HuH-7.5 (cell line): ENCODE results near the gene ENG.
"Not testable (repeated sequence)": the region's sequence is repeated elsewhere in the genome, so short reads cannot be mapped to it uniquely, and the experiment has no call there.

Experiments used
- DNase-seq: peaks from one replicate; pipeline ENCODE4 v3.0.0; 2011; ENCODE audit warnings: low spot score

The ENG gene

DNA sequence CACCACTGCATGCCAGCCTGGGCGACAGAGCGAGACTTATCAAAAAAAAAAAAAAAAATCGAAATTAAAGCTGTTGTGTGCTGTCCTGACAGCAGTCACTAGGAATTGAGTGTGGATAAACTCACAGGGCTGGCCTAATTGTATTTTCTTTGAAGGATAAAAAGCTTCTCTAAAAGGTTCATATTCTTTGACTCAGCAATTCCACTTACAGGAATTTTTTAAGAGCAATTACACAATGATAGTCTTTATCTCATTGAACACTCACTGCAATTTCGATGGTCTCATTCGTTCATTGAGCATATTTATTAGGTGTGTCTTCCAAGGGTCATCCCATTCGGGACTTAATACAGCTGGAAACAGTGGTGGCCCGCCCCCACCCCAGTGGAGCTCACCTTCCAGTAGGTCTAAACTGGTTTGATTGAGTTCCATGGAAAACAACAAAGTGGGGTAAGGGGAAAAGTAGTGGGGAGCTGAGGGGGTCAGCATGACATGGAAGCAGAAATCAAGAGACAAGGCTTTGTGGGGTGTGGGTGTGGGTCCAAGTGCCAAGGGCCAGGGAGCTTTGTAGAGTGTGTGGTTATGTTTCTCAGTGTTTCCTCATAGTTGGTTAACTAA lies 61.9 kb downstream of the ENG start:
- DNase-seq, result no peak

DNA sequence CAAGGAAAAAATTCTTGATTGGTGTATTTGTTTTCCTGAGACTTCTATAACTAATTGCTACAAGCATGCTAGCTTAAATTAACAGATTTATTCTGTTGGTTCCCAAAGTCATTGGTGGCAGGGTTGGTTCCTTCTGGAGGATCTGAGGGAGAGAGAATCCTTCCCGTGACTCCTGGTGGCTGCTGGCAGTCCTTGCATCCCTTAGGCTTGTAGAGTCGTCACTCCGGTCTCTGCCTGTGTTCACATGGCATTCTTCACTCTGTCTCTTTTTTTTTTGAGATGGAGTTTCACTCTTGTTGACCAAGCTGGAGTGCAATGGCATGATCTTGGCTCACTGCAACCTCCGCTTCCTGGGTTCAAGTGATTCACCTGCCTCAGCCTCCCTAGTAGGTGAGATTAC lies 63.4 kb downstream of the ENG start:
- DNase-seq, result no peak

DNA sequence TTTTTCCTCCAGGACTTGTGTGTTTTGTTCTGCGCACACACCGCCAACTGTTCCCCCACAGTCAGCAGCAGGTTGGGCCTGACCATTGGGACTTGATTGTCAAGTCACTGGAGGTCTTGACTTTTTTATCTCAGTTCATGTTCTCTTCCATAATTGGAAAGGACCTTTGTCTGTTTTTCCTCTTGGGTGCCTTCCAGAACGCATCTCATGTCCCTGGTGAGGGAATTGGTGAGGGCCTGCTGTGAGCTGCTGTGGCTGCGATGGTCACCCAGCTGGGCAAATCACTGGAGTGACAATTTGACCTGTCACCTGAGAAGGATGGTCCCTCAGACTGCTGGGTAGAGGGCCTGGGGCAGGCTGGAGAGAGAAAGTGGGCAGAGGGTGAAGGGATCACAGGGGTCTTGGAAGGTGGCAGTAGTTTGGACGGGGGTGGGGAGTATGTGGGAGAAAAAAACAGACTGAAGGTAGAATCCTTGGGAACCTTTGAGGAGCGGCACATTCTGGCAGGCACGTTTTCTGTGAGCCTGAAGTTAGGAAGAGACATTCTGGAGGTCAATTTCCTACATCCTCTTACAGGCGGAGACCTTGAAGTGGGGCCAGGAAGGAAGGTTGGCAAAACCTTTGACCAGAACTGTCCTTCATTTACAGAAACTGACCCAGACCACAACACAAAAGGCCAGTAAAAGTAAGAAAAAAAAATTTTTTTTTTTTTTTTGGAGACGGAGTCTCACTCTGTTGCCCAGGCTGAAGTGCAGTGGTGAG lies 64.2 kb downstream of the ENG start:
- DNase-seq, result no peak

DNA sequence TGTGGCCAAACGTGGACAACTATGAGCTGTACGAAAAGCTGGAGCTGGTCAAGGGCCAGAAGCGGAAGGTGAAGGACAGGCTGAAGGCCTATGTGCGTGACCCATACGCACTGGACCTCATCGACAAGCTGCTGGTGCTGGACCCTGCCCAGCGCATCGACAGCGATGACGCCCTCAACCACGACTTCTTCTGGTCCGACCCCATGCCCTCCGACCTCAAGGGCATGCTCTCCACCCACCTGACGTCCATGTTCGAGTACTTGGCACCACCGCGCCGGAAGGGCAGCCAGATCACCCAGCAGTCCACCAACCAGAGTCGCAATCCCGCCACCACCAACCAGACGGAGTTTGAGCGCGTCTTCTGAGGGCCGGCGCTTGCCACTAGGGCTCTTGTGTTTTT lies 65.3 kb downstream of the ENG start:
- no peak for DNase-seq

DNA sequence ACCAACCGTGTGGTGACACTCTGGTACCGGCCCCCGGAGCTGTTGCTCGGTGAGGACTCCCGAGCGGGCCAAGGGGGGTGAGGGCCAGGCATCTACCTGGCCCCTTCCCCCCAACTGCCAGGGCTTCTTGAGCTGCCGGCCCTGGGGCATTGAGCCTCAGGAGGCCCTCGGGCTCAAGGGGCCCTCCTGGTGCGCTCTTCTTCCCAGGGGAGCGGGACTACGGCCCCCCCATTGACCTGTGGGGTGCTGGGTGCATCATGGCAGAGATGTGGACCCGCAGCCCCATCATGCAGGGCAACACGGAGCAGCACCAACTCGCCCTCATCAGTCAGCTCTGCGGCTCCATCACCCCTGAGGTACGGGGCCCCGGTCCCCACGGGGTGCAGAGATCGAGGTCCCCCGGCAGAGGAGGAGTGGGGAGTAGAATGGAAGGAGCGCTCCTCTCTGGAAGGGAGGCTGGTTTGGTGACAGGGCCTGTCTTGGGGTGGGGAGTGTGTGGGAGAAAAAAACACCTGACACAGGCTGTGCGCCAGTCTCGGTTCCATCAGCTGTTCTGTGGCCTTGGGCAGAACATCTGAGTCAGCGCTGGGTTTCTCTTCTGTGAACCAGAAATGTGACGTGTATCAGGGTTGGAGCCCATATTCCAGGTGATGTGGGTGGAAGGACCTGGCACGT lies 66.0 kb downstream of the ENG start:
- DNase-seq, result no peak

DNA sequence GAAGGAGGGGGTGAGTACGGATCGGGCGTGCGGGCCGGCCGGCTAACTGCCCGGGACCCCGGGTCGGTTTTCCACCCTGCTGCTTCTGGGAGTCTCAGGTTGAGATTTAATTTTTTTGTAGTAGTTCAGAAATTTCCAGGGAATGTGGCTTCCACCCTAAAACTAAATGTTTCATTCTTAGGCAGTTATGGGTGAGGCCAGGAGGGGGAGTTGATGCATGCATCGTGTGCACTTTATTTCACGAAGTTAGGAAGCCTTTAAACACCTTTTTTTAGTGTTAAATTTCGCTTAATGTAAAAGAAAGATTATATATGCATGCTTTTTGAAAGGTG lies 67.7 kb downstream of the ENG start:
- DNase-seq, result no peak

DNA sequence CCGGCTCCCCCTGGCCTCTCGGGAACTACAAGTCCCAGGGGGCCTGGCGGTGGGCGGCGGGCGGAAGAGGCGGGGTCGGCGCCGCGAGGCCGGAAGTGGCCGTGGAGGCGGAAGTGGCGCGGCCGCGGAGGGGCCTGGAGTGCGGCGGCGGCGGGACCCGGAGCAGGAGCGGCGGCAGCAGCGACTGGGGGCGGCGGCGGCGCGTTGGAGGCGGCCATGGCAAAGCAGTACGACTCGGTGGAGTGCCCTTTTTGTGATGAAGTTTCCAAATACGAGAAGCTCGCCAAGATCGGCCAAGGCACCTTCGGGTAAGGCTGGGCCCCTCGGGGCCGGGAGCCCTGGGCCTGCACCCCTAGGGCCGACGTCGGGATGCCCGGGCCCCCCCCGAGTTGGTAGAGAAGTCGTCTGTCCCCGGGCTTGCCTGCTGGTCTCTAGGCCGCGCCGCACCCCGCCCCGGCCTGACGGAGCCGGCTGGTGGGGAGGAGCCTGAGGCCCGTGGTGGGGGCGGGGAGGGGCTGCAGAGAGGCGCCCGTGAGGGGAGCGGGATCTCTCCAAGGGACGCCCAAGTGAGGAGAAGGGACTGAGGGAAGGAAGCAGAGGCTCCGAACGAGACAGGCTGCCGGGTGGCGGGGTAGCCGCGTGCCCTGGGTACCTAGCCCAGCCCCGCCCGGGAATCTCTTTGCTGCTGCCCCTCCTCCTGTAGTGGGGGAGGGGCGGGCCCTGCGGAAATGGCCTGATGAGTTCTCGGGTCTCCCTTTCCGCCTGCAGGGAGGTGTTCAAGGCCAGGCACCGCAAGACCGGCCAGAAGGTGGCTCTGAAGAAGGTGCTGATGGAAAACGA lies 68.3 kb downstream of the ENG start, which contains the start of gene CDK9:
TSS of gene CDK9 (plus strand) at position 102 of the 840 bp plus-strand sequence. CDS start at position 217, 115 bp downstream.
- DNase-seq, result peak; percentile 92

DNA sequence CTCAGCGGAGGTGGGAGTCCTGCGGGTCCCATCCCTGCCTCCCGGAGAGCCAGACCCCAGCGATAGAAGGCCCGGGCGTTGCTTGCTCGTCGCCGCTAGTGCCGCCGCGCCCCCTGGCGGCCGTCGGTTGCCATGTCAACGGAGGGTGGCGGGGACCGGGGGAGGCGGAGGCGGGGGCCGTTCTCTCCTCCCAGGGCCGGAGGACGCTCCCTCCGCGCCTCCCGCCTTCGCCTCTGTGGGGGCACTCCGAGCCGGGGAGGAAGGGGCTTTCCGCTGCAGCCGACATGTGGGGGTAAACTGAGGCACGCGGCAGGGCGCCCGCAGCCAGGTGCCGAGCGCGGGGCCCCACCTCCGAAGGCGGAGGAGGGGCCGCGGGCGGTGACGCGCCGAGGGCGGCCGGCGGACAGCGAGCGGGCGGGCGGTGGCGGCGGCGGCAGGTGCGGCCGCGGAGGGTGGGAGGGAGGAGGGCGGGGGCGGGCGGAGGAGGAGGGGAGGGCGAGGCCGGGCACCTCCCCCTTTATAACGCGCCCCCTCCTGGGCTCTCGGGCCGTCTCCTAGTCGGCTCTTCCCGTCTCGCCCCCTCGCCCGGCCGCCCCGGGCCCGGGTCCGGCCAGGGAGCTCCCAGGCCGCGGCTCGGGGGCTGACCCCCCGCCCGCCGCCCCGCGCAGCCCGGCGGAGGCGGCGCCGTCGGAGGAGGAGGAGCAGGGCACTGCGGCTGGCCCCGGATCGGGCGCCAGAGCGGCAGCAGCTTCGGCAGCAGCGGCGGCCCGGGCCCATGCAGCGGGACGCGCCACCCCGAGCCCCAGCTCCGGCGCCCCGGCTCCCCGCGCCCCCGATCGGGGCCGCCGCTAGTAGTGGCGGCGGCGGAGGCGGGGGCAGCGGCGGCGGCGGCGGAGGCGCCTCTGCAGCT lies 69.2 kb downstream of the ENG start:
- DNase-seq, result peak; percentile 96

DNA sequence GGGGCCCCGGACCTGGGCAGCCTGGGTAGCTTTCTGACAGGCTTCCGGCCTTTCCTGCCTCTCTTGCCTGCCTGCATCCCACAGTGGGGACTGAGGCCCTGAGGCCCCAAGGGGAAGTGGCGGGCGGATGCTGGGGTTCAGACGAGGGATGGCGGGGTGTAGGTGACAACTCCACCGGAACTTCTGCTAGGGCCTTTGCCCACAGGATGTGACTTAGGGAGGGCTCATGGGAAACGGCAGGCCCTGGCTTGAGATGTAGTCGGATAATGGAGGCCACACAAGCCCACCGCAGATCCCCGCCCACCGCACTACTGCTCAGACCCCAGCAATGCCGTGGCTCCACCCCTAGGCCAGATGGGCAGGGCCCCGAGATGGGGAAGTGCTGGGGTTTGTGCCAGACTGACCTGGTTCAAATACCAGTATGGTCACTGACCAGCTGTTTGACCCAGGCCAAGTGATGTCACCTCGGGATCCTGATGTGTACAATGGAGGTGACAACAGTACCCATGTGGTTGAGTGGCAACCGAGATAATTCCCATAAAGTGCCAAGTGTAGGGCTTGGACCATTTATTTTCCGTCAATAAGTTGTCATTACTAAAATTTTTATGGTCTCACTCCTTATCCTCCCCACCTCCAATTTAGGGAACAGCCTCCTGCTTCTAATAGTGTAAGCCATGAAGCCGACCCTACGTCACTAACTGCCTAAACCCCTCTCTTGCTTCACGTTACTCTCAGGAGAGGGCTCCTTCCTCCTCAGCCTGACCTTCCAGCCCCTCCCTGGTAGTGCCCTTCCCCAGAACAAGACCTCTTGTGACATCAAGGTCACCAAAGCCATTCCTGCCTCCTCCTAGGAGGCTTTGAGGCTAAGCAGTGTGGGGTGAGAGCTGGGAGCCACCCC lies 71.1 kb downstream of the ENG start:
- no peak for DNase-seq

DNA sequence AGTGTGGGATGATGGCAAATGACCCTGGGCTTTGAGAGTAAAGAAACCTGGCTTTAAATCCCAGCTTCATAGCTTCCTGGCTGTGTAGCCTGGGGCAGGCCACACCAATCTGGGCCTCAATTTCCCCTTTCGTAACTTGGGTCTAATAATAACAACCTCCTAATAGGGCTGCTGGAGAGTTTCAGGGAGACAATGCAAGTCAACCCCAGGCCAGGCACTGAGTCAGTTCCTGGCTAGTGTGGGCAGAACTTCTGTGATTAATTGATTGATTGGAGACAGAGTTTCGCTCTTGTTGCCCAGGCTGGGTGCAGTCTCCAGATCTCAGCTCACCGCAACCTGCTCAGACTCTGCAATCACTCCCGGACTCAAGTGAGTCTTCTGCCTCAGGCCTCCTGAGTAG lies 72.7 kb downstream of the ENG start:
- DNase-seq, result no peak

DNA sequence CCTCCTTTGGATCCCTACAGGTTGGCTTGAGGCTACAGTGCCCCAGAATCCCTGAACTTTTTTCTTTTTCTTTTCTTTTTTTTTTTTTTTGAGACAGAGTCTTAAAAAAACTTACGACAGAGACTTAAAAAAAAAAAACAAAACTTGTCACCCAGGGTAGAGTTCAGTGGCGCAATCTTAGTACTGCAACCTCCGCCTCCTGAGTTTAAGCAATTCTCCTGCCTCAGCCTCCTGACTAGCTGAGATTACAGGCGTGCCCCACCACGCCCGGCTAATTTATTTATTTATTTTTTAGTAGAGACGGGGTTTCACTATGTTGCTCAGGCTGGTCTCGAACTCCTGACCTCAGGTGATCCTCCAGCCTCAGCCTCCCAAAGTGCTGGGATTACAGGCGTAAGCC lies 73.5 kb downstream of the ENG start:
- not testable (repeated sequence) for DNase-seq

DNA sequence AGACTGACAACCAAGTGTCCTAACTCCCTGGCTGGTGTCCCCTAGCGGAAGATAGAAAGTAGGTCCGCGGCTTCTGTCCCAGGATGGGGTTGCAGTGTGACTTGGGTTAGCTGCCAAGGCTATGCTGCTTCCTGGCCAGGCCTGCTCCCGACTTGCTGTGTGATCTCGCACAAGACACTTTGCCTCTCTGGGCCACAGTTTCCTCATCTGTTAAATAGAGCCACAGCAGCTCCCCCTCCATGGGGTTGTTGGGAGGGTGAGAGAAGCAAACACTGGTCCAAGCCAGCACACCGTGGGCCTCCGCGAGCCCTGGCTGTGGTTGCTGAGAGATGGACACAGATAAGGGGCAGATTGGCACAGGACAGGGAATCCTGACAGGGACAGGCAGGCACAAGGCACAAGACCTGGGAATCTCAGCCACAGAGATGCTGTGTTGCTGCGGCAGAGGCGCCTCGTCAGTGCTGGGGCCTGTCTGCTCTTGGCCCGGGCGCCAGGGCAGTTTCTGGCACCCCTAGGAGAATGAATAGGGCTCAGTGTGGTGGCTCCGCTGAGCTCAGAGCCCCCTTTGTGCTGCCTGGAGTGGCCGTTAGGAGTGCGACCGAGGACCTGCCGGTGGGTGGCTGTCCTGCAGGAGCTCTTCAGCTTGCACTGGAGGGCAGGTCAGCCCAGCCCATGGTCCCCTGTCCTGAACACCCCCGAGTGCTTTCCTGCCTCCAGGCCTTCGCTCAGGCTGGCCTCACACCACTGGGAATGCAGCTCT lies 74.2 kb downstream of the ENG start:
- no peak for DNase-seq

DNA sequence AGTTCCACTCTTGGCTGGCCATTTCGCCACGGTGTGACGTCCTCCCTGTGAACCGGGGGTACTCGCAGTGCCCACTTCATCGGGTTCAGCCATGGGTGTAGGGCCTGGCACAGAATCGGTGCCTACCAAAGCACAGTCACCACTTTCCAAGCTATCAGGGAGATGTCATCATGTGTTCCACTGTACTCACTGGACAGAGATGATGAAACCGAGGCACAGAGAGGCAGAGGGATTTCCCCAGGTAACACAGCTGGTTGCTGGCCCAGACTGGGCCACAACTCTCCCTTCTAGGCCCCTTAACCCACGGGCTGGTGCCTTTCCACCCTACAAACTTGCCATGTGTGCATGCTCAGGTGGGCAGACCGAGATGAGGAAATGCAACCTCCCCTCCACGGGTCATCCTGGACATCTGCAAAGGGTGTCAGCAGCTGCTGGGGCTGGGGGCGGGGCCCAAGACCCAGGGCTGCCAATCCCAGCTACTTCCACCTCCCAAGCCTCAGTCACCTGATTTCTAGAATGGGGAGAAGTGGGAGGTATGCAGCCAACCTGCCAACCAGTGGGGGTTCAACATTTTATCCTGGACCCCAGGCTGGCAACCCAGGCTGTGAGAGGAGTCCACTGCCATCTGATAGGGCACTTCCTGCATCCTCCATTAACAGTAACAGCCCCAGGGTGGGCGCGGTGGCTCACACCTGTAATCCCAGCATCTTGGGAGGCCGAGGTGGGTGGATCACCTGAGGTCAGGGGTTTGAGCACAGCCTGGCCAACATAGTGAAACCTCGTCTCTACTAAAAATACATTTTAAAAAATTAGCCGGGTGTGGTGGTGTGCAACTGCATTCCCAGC lies 75.1 kb downstream of the ENG start:
- no peak for DNase-seq

DNA sequence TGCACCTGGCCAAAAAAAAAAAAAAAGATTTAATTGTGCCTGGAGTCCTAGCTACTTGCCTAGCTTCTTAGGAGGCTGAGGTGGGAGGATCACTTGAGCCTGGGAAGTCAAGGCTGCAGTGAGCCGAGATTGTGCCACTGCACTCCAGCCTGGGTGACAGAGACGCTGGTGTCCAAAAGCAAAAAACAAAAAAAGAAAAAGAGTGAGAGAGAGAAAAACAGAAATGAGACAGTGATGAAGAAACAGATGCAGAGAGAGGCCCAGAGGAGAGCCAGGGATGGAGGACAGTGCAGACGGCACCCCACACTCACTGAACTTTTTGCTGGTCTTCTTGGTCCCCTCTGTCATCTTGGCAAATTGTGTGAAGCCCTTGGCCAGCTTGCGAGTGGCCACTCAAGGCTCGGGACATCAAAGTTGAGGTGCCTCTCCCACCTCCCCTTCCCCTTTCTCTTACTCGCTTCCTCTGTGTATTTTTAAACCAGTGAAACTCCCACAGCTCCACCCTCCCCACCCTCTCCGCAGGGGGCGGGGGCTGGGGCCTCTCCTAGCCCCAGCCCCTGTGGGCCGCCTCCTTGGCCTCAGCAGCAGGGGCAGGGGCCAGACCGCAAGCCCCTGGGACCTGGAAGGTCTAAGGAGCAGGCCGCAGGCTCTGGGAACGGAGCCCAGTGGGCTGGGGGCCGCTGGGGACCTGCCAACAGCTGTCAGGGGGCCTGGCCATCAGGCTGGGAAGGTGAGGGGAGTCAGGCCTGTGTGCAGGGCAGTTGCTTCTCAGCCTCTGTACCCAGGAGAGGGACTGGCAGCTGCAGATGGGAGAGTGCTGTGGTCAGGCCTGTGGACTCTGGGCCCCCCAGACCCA lies 76.0 kb downstream of the ENG start, which contains the start of gene SH2D3C:
TSS of gene SH2D3C (minus strand) at position 387 of the 856 bp plus-strand sequence. CDS start at position 348, 39 bp downstream.
- DNase-seq, result no peak

DNA sequence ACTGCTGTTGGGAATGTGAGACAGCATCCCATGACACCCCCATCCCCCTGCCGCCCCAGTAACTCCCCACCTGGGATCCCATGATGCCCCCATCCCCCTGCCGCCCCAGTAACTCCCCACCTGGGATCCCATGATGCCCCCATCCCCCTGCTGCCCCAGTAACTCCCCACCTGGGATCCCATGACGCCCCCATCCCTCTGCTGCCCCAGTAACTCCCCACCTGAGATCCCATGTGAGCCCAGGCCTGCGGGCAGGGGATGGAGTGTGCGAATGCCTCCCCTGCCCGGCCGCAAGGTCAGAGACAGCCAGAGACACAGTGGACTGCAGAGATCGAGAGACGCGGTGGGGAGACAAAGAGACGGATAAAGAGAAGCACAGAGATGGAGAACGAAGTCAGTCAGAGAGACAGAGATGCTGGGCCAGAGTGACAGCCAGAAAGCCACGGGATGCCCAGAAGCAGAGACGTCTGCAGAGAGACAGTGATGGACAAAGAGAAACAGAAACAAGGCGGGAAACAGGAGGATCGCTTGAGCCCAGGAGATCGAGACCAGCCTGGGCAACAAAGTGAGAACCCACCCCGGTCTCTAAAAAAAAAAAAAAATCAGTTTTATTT lies 77.0 kb downstream of the ENG start:
- DNase-seq, result no peak

DNA sequence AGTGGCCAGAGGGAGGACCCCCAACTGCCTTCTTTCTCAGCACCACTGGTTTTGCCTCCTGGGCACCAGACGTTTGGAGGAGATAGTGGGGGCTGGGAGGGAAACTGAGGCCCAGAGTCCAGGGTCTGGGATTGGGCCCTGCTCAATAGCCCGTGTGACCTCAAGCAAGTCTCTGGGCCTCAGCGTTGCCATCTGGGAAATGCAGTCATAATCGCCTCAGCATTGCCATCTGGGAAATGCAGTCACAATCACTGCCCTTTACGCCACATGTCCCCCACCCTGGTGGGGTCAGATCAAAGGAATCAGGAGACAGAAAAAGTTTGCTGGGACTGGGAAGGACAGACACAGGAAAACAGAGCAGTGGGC lies 77.6 kb downstream of the ENG start:
- DNase-seq, result no peak
